ENCODE measurements around the gene DLGAP4. TPM values are rescaled to one million over a fixed set of nuclear protein-coding genes. Genes with fewer than 3 reads are reported as not detected.

DLGAP4 gene
- polyA plus RNA-seq, 1 donor (not counting 4 experiments of a cell fraction or from before 2014, with no cell fraction given) = 9.6 TPM

DNA sequence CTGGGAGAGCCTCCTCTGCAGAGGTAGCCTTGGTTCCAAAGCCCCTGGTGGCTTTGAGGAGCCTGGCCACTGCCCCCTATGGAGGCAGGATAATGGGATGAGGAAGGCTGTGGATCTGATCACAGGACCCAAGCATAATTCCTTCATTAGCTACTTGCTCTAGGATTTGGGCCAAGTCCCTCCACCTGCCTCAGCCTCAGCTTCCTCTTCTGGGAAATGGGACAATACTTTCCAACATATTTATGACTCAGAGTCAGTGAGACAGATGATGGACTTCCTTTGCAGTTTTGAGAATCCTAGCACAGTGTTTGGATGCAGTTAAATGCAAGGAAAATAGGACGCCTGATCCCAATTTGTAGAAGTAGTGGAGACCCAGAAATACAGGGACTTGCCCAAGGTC lies 171.3 kb downstream of the DLGAP4 start:
- H3K4me2 ChIP-seq (ENCODE audit: control insufficient read depth, extremely low read depth, insufficient read depth, low read depth, low read length) = no peak overlapping the region
- TF ChIP-seq, protein P1, sequence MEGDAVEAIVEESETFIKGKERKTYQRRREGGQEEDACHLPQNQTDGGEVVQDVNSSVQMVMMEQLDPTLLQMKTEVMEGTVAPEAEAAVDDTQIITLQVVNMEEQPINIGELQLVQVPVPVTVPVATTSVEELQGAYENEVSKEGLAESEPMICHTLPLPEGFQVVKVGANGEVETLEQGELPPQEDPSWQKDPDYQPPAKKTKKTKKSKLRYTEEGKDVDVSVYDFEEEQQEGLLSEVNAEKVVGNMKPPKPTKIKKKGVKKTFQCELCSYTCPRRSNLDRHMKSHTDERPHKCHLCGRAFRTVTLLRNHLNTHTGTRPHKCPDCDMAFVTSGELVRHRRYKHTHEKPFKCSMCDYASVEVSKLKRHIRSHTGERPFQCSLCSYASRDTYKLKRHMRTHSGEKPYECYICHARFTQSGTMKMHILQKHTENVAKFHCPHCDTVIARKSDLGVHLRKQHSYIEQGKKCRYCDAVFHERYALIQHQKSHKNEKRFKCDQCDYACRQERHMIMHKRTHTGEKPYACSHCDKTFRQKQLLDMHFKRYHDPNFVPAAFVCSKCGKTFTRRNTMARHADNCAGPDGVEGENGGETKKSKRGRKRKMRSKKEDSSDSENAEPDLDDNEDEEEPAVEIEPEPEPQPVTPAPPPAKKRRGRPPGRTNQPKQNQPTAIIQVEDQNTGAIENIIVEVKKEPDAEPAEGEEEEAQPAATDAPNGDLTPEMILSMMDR (optimal IDR thresholded peaks at IDR 0.05 in 1 of 3, IDR thresholded peaks at IDR 0.05 in 1 of 3, conservative IDR thresholded peaks at IDR 0.05 in 1 of 3; ENCODE audit: extremely low read depth in 1 of 3, insufficient read depth in 2 of 3, low read length in 3 of 3) = no peak
- no peak for TF ChIP-seq EZH2 (IDR thresholded peaks at IDR 0.05; ENCODE audit: low read length)
- dilution Hi-C loops (cut with MboI; ENCODE audit: extremely low pct_ligation_motif_present, low sequenced_read_pairs) = no loop called here

GRCh38 chr20:36478137-36478905 lies 172.2 kb downstream of the DLGAP4 start:
- Histone ChIP-seq H3K27me3 (ENCODE audit: control insufficient read depth, extremely low read depth, insufficient read depth, low read length) (no peaks in the 10 kb centered on the region), H3K9me3 (ENCODE audit: control insufficient read depth, low read depth, low read length) (no peaks in the 10 kb centered on the region), H3K36me3 (ENCODE audit: control insufficient read depth in 2 of 2, extremely low read depth in 1 of 2, insufficient read depth in 2 of 2, low read length in 2 of 2) (peaks cover 2 to 7% of the 10 kb centered on the region in 2 experiments), H3K27ac (ENCODE audit: control insufficient read depth, insufficient read depth, low read length) (no peak overlapping the region), H3K4me3 (ENCODE audit: control insufficient read depth in 2 of 3, extremely low read depth in 1 of 3, insufficient read depth in 2 of 3, low read depth in 1 of 3, low read length in 3 of 3) (no peak overlapping the region), H3K4me1 (ENCODE audit: control insufficient read depth, extremely low read depth, insufficient read depth, low read length) (peaks cover 20% of the 10 kb centered on the region), H3K9me1 (ENCODE audit: control insufficient read depth, extremely low read depth, insufficient read depth, low read length) (peaks cover 12% of the 10 kb centered on the region), H4K20me1 (ENCODE audit: control insufficient read depth, extremely low read depth, insufficient read depth, low read length) (peaks cover 27% of the 10 kb centered on the region), H3K79me2 (ENCODE audit: control insufficient read depth, insufficient read depth, low read length) (peaks cover 69% of the 10 kb centered on the region), H3K4me2 (ENCODE audit: control insufficient read depth, extremely low read depth, insufficient read depth, low read depth, low read length) (no peak overlapping the region), H2AFZ (ENCODE audit: control insufficient read depth, low read length) (no peak overlapping the region), H3K9ac (ENCODE audit: control insufficient read depth, extremely low read depth, insufficient read depth, low read length) (no peak overlapping the region)
- DNase-seq (ENCODE audit: low read depth, low spot score) = no peak
- no peak for FAIRE-seq
- TF ChIP-seq, protein P1 (optimal IDR thresholded peaks at IDR 0.05 in 1 of 3, IDR thresholded peaks at IDR 0.05 in 1 of 3, conservative IDR thresholded peaks at IDR 0.05 in 1 of 3; ENCODE audit: extremely low read depth in 1 of 3, insufficient read depth in 2 of 3, low read length in 3 of 3) = no peak
- no peak for TF ChIP-seq EZH2 (IDR thresholded peaks at IDR 0.05; ENCODE audit: low read length)
- dilution Hi-C loops (cut with MboI; ENCODE audit: extremely low pct_ligation_motif_present, low sequenced_read_pairs) = no loop called here

More for the DNA sequence above, 171.3 kb downstream of the DLGAP4 start:
- Histone ChIP-seq H3K36me3 (ENCODE audit: control insufficient read depth in 2 of 2, extremely low read depth in 1 of 2, insufficient read depth in 2 of 2, low read length in 2 of 2) (peaks cover 2 to 7% of the 10 kb centered on the region in 2 experiments), H3K79me2 (ENCODE audit: control insufficient read depth, insufficient read depth, low read length) (peaks cover 62% of the 10 kb centered on the region), H3K4me3 (ENCODE audit: control insufficient read depth in 2 of 3, extremely low read depth in 1 of 3, insufficient read depth in 2 of 3, low read depth in 1 of 3, low read length in 3 of 3) (no peak overlapping the region), H3K9me3 (ENCODE audit: control insufficient read depth, low read depth, low read length) (no peaks in the 10 kb centered on the region), H4K20me1 (ENCODE audit: control insufficient read depth, extremely low read depth, insufficient read depth, low read length) (peaks cover 26% of the 10 kb centered on the region), H3K9me1 (ENCODE audit: control insufficient read depth, extremely low read depth, insufficient read depth, low read length) (peaks cover 12% of the 10 kb centered on the region), H3K9ac (ENCODE audit: control insufficient read depth, extremely low read depth, insufficient read depth, low read length) (no peak overlapping the region), H3K27ac (ENCODE audit: control insufficient read depth, insufficient read depth, low read length) (no peak overlapping the region), H3K4me1 (ENCODE audit: control insufficient read depth, extremely low read depth, insufficient read depth, low read length) (peaks cover 28% of the 10 kb centered on the region), H3K27me3 (ENCODE audit: control insufficient read depth, extremely low read depth, insufficient read depth, low read length) (no peaks in the 10 kb centered on the region), H2AFZ (ENCODE audit: control insufficient read depth, low read length) (no peak overlapping the region)
- FAIRE-seq (no peak), DNase-seq (ENCODE audit: low read depth, low spot score) (no peak)
